Activated CD8-positive, alpha-beta T cell treated with anti-CD3 and anti-CD28 coated beads for 36 hours (primary cell): ENCODE measurements around the gene ZNF503. TPM values are rescaled to one million over a fixed set of nuclear protein-coding genes. Genes with fewer than 3 reads are reported as not detected.
"Not testable (repeated sequence)": the region's sequence is repeated elsewhere in the genome, so short reads cannot be mapped to it uniquely, and the experiment has no call there.

Experiments used
- ATAC-seq: fragments of 200-7000 bp; cut with Tn5 transposase; one replicate; pipeline ENCODE4 v1.10.0; 2021; ENCODE audit warnings: mild to moderate bottlenecking, moderate library complexity
- CTCF ChIA-PET: fragments of 350-600 bp; sonication (Branson Sonifier 250); formaldehyde crosslinking; loops from one replicate; lab custom pipeline; 2021; ENCODE audit warnings: antibody characterized with exemption; lab: Charles Lee
- POLR2A ChIA-PET: fragments of 350-600 bp; sonication (Branson Sonifier 250); formaldehyde crosslinking; loops from one replicate; lab custom pipeline; 2021; ENCODE audit warnings: antibody characterized with exemption; lab: Charles Lee
- DNase-seq: peaks from one replicate; pipeline ENCODE4 v3.0.0-alpha.2; 2020
- H3K27ac Mint-ChIP-seq: one replicate; pipeline ENCODE4 v1.8.0; 2021; ENCODE audit warnings: mild to moderate bottlenecking, mixed read lengths
- H3K27me3 Mint-ChIP-seq: one replicate; pipeline ENCODE4 v1.8.0; 2021; ENCODE audit warnings: mixed read lengths
- H3K36me3 Mint-ChIP-seq: one replicate; pipeline ENCODE4 v1.8.0; 2021; ENCODE audit warnings: low read depth, mixed read lengths
- H3K4me1 Mint-ChIP-seq: one replicate; pipeline ENCODE4 v1.8.0; 2021; ENCODE audit warnings: low read depth, mixed read lengths
- H3K4me3 Mint-ChIP-seq: one replicate; pipeline ENCODE4 v1.8.0; 2021; ENCODE audit warnings: mild to moderate bottlenecking, moderate library complexity, mixed read lengths
- H3K9me3 Mint-ChIP-seq: one replicate; pipeline ENCODE4 v1.8.0; 2021; ENCODE audit warnings: mixed read lengths
- CTCF ChIP-seq: fragments of 200-600 bp; IDR thresholded peaks from one replicate; pipeline ENCODE4 v1.8.0; 2022; ENCODE audit warnings: antibody characterized with exemption, mild to moderate bottlenecking
- intact Hi-C: fragments of 100-400 bp; cut with micrococcal nuclease; formaldehyde crosslinking; loops from one replicate; pipeline ENCODE4 v1.10.0; 2022
- total RNA-seq, 2 experiments: library from RNA; stranded (reverse); gene quantifications; one replicate each; pipeline ENCODE4 v1.2.3, GENCODE V29; 2021

ZNF503 gene
- total RNA-seq, 2 experiments from 2014 or later, result 0.25 to 0.31 TPM

GRCh38 chr10:75378379-75378778, 23.2 kb downstream of the ZNF503 start:
- intact Hi-C loops, result no loop called here
- H3K9me3 Mint-ChIP-seq, result no peaks in the 10 kb centered on the region
- H3K27me3 Mint-ChIP-seq, result no peaks in the 10 kb centered on the region
- ChIA-PET POLR2A (no interaction called here), CTCF (no interaction called here)
- ATAC-seq, result no peak
- H3K4me3 Mint-ChIP-seq, result no peak overlapping the region
- H3K4me1 Mint-ChIP-seq, result no peaks in the 10 kb centered on the region
- H3K36me3 Mint-ChIP-seq, result no peaks in the 10 kb centered on the region
- no peak overlapping the region for H3K27ac Mint-ChIP-seq
- DNase-seq, result no peak
- no peak for TF ChIP-seq CTCF

GRCh38 chr10:75377869-75378268, 23.7 kb downstream of the ZNF503 start:
- ATAC-seq (no peak), DNase-seq (no peak)
- Mint-ChIP-seq H3K9me3 (no peaks in the 10 kb centered on the region), H3K27me3 (peaks cover 2% of the 10 kb centered on the region), H3K36me3 (no peaks in the 10 kb centered on the region), H3K4me3 (no peak overlapping the region), H3K27ac (no peak overlapping the region), H3K4me1 (no peaks in the 10 kb centered on the region)
- POLR2A ChIA-PET, result no interaction called here
- CTCF ChIA-PET, result no interaction called here
- intact Hi-C loops, result no loop called here
- TF ChIP-seq CTCF, result no peak

GRCh38 chr10:75375838-75376237, 25.7 kb downstream of the ZNF503 start:
- Mint-ChIP-seq H3K27ac (no peak overlapping the region), H3K27me3 (peaks cover 4% of the 10 kb centered on the region)
- POLR2A ChIA-PET, result no interaction called here

GRCh38 chr10:75371010-75371409, 30.6 kb downstream of the ZNF503 start:
- intact Hi-C loops, result no loop called here
- H3K9me3 Mint-ChIP-seq, result peaks cover 10% of the 10 kb centered on the region
- no peak overlapping the region for H3K4me3 Mint-ChIP-seq
- no peaks in the 10 kb centered on the region for H3K4me1 Mint-ChIP-seq
- TF ChIP-seq CTCF, result no peak
- DNase-seq (no peak), ATAC-seq (no peak)
- CTCF ChIA-PET, result no interaction called here
- peaks cover 6% of the 10 kb centered on the region for H3K27me3 Mint-ChIP-seq
- POLR2A ChIA-PET, result interaction anchor here (1.1 kb wide), 1 partner anchor 11 kb away, joined by 3 read pairs; no protein-coding TSS in a partner anchor
- H3K36me3 Mint-ChIP-seq, result no peaks in the 10 kb centered on the region
- H3K27ac Mint-ChIP-seq, result no peak overlapping the region

More at GRCh38 chr10:75375838-75376237, 25.7 kb downstream of the ZNF503 start:
- no peak for ATAC-seq
- CTCF ChIA-PET, result no interaction called here
- intact Hi-C loops, result no loop called here
- Mint-ChIP-seq H3K4me1 (no peaks in the 10 kb centered on the region), H3K9me3 (no peaks in the 10 kb centered on the region), H3K36me3 (no peaks in the 10 kb centered on the region), H3K4me3 (no peak overlapping the region)
- DNase-seq, result no peak
- no peak for TF ChIP-seq CTCF

GRCh38 chr10:75369838-75370237, 31.7 kb downstream of the ZNF503 start:
- not testable (repeated sequence) for H3K9me3 Mint-ChIP-seq

GRCh38 chr10:75367901-75368300, 33.7 kb downstream of the ZNF503 start:
- ChIA-PET POLR2A (interaction anchor here (1.0 kb wide), 1 partner anchor 11 kb away, joined by 3 read pairs; no protein-coding TSS in a partner anchor), CTCF (interaction anchor here (2.1 kb wide), 1 partner anchor 28 kb away, joined by 6 read pairs; no protein-coding TSS in a partner anchor)
- Mint-ChIP-seq H3K4me1 (no peaks in the 10 kb centered on the region), H3K36me3 (no peaks in the 10 kb centered on the region), H3K4me3 (no peak overlapping the region), H3K9me3 (peaks cover 10% of the 10 kb centered on the region), H3K27me3 (peaks cover 12% of the 10 kb centered on the region), H3K27ac (no peak overlapping the region)
- DNase-seq, result no peak
- no peak for ATAC-seq
- no peak for TF ChIP-seq CTCF
- intact Hi-C loops, result no loop called here

More at GRCh38 chr10:75369838-75370237, 31.7 kb downstream of the ZNF503 start:
- ATAC-seq, H3K27me3 Mint-ChIP-seq, H3K27ac Mint-ChIP-seq, DNase-seq, POLR2A ChIA-PET, CTCF ChIA-PET, H3K4me3 Mint-ChIP-seq, H3K36me3 Mint-ChIP-seq, intact Hi-C loops, H3K4me1 Mint-ChIP-seq: not testable (repeated sequence)
